Activated T-helper 2 cell treated with anti-CD3 and anti-CD28 coated beads, Interferon-gamma antibody, Interleukin-2, Interleukin-4, amounts not matched to agents 10 μg/mL and 5 μg/mL and 100 μg/mL, durations not matched to agents 14 hours and 24 hours and 36 hours (primary cell): ENCODE data around the gene WDR37. TPM values are rescaled to one million over a fixed set of nuclear protein-coding genes. Genes with fewer than 3 reads are reported as not detected.

Source experiments
- DNase-seq: peaks from one replicate; pipeline ENCODE4 v3.0.0; 2021; ENCODE audit warnings: low spot score
- H3K27ac Mint-ChIP-seq: one replicate; pipeline ENCODE4 v1.8.0; 2021; ENCODE audit warnings: mixed read lengths
- H3K27me3 Mint-ChIP-seq: one replicate; pipeline ENCODE4 v1.8.0; 2021; ENCODE audit warnings: low read depth, mixed read lengths
- H3K36me3 Mint-ChIP-seq: one replicate; pipeline ENCODE4 v1.8.0; 2021; ENCODE audit warnings: low read depth, mixed read lengths
- H3K4me1 Mint-ChIP-seq: one replicate; pipeline ENCODE4 v1.8.0; 2021; ENCODE audit warnings: low read depth, mixed read lengths
- H3K4me3 Mint-ChIP-seq: one replicate; pipeline ENCODE4 v1.8.0; 2021; ENCODE audit warnings: low read depth, mild to moderate bottlenecking, moderate library complexity, mixed read lengths
- H3K9me3 Mint-ChIP-seq: one replicate; pipeline ENCODE4 v1.8.0; 2021; ENCODE audit warnings: mixed read lengths
- intact Hi-C: fragments of 100-400 bp; cut with micrococcal nuclease; formaldehyde crosslinking; loops from one replicate; pipeline ENCODE4 v1.15.1; 2023
- total RNA-seq: library from RNA; stranded (reverse); gene quantifications from 2 replicates; pipeline ENCODE4 v1.2.3, GENCODE V29; 2022

WDR37 gene
- total RNA-seq, 1 donor from 2014 or later = 18.9 TPM

DNA sequence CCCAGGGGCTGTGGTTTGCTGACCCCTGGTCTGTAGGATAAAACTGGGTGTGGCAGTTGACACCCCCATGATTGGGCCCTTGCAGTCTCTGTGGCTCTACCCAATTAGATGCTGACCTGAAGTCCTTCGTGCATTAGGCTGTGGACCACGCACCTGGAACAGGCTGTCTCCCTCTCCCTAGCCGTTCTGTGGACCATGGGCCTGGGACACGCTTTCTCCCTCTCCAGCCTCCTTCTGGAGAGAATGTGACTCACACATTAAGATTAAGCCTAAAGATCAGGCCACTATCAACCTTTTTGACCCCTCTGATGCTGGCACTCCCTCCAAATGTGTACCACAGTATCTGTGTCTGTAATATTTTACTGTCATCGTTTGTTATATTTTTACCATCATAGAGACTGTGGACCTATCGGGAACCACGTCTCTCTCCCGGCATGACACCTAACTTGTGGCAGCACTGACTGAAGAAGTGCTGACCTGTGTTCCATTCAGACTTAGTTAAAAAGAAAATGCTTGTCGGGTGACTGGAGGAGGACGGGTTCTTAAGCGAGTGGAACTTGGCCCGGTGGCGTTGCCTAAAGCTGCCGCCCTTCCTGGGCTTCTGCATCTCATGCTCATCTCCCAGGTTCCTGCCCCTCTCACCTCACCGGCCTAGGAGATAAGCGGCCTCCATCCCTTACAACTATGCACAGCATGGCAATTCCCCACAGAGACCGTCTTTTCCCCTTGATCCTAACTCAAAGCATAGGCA is 92.8 kb downstream of the WDR37 start:
- intact Hi-C loops = no loop called here
- no peaks in the 10 kb centered on the region for H3K36me3 Mint-ChIP-seq
- H3K9me3 Mint-ChIP-seq = peaks cover 20% of the 10 kb centered on the region

GRCh38 chr10:1149793-1150637 is 93.8 kb downstream of the WDR37 start:
- Mint-ChIP-seq H3K27me3 (peaks cover 5% of the 10 kb centered on the region), H3K36me3 (no peaks in the 10 kb centered on the region), H3K4me1 (peaks cover 5% of the 10 kb centered on the region), H3K4me3 (no peak overlapping the region), H3K9me3 (peaks cover 14% of the 10 kb centered on the region), H3K27ac (no peak overlapping the region)
- intact Hi-C loops = no loop called here
- DNase-seq = no peak

More for the DNA sequence above, 92.8 kb downstream of the WDR37 start:
- Mint-ChIP-seq H3K27me3 (peaks cover 8% of the 10 kb centered on the region), H3K4me1 (peaks cover 5% of the 10 kb centered on the region), H3K4me3 (no peak overlapping the region), H3K27ac (no peak overlapping the region)
- no peak for DNase-seq

- no peak for DNase-seq
- intact Hi-C loops = no loop called here
- H3K27ac Mint-ChIP-seq = no peak overlapping the region
These were observed 94.4 kb downstream of the WDR37 start for GRCh38 chr10:1150638-1150955.

DNA sequence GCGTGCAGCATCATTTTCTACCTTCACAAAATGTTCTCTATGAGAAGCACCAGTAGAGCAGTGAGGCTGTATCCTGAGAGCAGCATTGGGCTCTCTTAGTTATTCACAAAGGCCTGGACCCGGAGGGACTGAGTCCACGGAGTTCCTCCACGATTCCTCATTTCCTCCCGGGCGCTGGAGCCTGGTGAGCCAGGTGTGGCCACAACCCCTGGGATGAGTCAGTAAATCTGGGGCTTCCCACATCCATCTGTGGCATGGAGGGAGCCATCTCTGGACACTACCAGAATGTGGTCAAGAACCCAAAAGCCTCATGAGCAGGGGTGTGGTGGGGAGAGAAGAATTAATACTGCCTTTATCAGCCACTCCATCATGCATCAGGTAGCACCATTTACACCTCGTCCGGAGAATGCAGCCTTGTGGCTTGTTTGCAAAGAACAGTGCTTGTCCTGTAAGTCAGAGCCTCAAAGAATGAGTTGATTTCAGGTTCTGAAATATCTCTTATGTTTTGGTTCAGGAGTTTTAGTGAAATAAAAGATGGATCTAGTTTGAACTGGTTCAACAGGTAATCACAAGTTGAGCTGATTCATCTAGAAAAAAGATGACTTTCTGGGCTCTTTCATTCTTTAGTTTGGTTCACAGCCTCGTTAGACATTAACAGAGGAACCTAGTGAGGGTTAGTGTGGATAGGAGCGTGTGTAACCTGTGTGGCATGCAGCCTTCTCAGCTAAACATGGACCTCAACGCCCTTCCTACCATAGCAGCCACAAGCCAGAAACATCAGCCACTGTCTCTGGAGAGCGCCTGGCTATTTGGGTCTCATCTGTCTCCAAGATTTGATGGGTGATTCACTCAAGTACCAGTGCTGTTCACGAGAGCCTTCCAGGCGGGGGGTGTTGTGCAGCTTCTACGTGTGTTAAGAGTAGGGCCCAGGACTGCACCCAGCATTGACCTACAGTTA is 95.2 kb downstream of the WDR37 start:
- peaks cover 5% of the 10 kb centered on the region for H3K4me1 Mint-ChIP-seq
- H3K27me3 Mint-ChIP-seq = peaks cover 6% of the 10 kb centered on the region
- H3K9me3 Mint-ChIP-seq = peaks cover 7% of the 10 kb centered on the region
- no peaks in the 10 kb centered on the region for H3K36me3 Mint-ChIP-seq
- no peak overlapping the region for H3K4me3 Mint-ChIP-seq
- intact Hi-C loops = no loop called here
- H3K27ac Mint-ChIP-seq = no peak overlapping the region
- no peak for DNase-seq

More at GRCh38 chr10:1150638-1150955, 94.4 kb downstream of the WDR37 start:
- Mint-ChIP-seq H3K36me3 (no peaks in the 10 kb centered on the region), H3K27me3 (peaks cover 8% of the 10 kb centered on the region), H3K4me3 (no peak overlapping the region), H3K9me3 (peaks cover 14% of the 10 kb centered on the region), H3K4me1 (peaks cover 5% of the 10 kb centered on the region)

DNA sequence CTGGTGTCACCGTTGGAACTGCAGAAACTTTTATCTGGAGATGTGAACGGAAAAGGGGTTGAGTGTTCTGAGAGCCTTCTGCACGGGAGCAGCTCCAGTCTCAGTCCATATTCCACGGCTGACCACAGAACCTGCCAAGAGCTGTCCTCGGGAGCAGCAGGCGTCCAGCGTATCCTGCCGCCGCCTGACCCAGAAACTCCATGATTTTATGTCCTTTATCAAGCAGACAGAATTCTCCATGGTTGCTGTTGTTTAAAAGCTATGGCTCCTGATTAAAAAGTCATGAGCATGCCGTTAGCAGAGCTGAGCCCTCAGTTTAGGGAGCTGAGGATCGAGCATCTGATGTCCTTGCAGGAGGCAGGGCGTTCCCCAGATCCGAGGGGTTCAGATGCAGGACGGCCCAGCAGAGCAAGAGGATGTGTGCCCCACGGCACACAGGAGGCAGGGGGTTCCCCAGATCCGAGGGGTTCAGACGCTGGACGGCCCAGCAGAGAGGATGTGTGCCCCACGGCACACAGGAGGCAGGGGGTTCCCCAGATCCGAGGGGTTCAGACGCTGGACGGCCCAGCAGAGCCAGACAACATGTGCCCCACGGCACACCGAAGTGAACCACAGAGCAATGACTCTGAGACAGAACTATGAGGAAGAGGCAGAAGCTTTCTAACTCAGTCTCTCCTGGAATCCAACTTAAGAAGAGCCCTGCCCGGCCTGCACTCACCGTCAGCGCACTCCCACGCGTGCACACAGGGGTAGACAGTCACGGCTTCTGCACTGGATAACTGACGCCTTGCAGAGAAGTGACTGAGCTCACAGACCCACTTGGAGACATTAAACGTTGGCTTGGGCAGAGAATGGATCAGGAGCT is 96.4 kb downstream of the WDR37 start:
- no peak overlapping the region for H3K27ac Mint-ChIP-seq
- no peaks in the 10 kb centered on the region for H3K36me3 Mint-ChIP-seq
- DNase-seq = no peak
- no peaks in the 10 kb centered on the region for H3K9me3 Mint-ChIP-seq
- intact Hi-C loops = no loop called here
- peaks cover 5% of the 10 kb centered on the region for H3K4me1 Mint-ChIP-seq
- peaks cover 3% of the 10 kb centered on the region for H3K27me3 Mint-ChIP-seq
- no peak overlapping the region for H3K4me3 Mint-ChIP-seq

GRCh38 chr10:1153251-1153763 is 97.1 kb downstream of the WDR37 start:
- Mint-ChIP-seq H3K36me3 (no peaks in the 10 kb centered on the region), H3K4me3 (no peak overlapping the region), H3K27me3 (peaks cover 3% of the 10 kb centered on the region), H3K27ac (no peak overlapping the region), H3K4me1 (peaks cover 5% of the 10 kb centered on the region), H3K9me3 (no peaks in the 10 kb centered on the region)
- intact Hi-C loops = no loop called here
- no peak for DNase-seq

GRCh38 chr10:1153805-1154351 is 97.7 kb downstream of the WDR37 start:
- intact Hi-C loops = no loop called here
- peaks cover 3% of the 10 kb centered on the region for H3K27me3 Mint-ChIP-seq
- DNase-seq = no peak
- H3K4me1 Mint-ChIP-seq = peaks cover 5% of the 10 kb centered on the region
- H3K9me3 Mint-ChIP-seq = no peaks in the 10 kb centered on the region
- H3K4me3 Mint-ChIP-seq = no peak overlapping the region
- no peak overlapping the region for H3K27ac Mint-ChIP-seq
- H3K36me3 Mint-ChIP-seq = no peaks in the 10 kb centered on the region

- Mint-ChIP-seq H3K4me1 (peaks cover 2% of the 10 kb centered on the region), H3K27me3 (peaks cover 3% of the 10 kb centered on the region), H3K27ac (no peak overlapping the region), H3K36me3 (no peaks in the 10 kb centered on the region), H3K4me3 (no peak overlapping the region), H3K9me3 (no peaks in the 10 kb centered on the region)
- no peak for DNase-seq
- intact Hi-C loops = no loop called here
These were observed 98.5 kb downstream of the WDR37 start for GRCh38 chr10:1154531-1155295.

DNA sequence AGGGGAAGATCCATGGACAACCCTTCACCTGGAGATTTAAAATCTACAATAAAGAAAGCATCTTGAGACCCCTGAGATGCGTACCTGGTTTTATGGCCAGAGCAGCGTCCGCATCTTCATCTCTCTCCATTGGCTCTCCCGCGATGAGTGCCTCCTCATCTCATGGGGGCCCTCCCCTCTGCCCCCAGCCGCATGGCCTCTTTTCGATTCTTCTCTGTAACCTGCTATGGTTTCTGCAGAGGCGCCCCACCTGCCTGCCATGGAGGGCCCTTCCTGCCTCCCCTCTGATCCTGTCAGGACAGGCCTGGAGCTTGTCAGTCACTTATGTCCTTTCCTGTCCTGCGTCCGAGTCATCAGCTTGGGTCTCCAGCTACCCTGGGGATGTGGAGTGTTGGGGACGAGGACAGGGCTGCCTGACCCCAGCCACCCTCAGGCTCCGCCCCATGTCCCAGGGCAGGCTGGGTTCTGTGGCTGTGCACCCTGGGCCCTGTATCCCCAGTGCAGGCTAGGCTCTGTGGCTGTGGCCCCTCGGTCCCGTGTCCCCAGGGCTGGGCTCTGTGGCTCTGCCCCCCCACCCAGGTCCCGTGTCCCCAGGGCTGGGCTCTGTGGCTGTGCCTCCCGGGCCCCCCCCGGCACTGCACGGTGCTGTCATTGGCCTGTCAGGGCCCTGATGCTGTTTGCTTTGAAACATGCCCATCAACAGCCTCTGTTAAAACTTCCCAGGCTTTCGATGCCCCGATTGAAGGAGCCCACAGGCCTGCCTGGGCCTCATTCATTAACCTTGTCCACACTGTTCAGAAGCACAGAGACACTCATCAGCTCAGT is 99.8 kb downstream of the WDR37 start:
- Mint-ChIP-seq H3K4me3 (no peak overlapping the region), H3K27ac (no peak overlapping the region), H3K27me3 (peaks cover 3% of the 10 kb centered on the region), H3K9me3 (no peaks in the 10 kb centered on the region), H3K36me3 (no peaks in the 10 kb centered on the region), H3K4me1 (no peaks in the 10 kb centered on the region)
- no peak for DNase-seq
- intact Hi-C loops = no loop called here

DNA sequence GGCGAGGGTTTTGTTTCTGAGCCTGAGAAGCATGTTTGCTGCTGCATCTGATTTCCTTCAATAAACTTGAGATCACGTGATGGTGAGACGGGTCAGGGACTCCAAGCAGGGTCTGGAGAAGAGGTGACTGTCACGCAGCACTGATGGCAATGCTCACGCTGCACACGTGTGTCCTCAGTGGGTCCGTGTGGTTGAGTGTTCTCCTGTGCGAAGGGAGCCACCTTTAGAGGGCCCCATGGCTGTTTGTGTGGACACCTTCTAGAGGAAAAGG is 100.4 kb downstream of the WDR37 start:
- Mint-ChIP-seq H3K4me3 (no peak overlapping the region), H3K36me3 (no peaks in the 10 kb centered on the region), H3K27ac (no peak overlapping the region), H3K27me3 (peaks cover 3% of the 10 kb centered on the region), H3K9me3 (no peaks in the 10 kb centered on the region), H3K4me1 (no peaks in the 10 kb centered on the region)
- no peak for DNase-seq
- intact Hi-C loops = no loop called here
